ENCODE measurements around the gene KLHL22.

DNA sequence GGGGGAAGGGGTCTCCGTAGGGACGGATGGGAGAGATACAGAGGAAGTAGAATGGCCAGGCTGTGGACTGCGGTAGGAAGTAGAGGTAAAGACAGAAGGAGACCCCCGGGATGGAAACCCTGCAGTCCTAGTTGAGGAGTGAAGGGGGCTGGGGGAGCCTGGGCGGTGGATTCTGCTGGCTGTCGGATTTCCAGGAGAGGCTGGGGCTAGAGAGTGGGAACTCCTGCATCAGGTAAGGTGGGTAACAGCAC is 57.2 kb downstream of the KLHL22 start:
- TF ChIP-seq POLR2AphosphoS5 (IDR thresholded peaks at IDR 0.05; ENCODE audit: low read depth, low read length) = no peak
- TF ChIP-seq, protein P1, sequence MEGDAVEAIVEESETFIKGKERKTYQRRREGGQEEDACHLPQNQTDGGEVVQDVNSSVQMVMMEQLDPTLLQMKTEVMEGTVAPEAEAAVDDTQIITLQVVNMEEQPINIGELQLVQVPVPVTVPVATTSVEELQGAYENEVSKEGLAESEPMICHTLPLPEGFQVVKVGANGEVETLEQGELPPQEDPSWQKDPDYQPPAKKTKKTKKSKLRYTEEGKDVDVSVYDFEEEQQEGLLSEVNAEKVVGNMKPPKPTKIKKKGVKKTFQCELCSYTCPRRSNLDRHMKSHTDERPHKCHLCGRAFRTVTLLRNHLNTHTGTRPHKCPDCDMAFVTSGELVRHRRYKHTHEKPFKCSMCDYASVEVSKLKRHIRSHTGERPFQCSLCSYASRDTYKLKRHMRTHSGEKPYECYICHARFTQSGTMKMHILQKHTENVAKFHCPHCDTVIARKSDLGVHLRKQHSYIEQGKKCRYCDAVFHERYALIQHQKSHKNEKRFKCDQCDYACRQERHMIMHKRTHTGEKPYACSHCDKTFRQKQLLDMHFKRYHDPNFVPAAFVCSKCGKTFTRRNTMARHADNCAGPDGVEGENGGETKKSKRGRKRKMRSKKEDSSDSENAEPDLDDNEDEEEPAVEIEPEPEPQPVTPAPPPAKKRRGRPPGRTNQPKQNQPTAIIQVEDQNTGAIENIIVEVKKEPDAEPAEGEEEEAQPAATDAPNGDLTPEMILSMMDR (IDR thresholded peaks at IDR 0.05) = no peak
- TF ChIP-seq, protein P2, sequence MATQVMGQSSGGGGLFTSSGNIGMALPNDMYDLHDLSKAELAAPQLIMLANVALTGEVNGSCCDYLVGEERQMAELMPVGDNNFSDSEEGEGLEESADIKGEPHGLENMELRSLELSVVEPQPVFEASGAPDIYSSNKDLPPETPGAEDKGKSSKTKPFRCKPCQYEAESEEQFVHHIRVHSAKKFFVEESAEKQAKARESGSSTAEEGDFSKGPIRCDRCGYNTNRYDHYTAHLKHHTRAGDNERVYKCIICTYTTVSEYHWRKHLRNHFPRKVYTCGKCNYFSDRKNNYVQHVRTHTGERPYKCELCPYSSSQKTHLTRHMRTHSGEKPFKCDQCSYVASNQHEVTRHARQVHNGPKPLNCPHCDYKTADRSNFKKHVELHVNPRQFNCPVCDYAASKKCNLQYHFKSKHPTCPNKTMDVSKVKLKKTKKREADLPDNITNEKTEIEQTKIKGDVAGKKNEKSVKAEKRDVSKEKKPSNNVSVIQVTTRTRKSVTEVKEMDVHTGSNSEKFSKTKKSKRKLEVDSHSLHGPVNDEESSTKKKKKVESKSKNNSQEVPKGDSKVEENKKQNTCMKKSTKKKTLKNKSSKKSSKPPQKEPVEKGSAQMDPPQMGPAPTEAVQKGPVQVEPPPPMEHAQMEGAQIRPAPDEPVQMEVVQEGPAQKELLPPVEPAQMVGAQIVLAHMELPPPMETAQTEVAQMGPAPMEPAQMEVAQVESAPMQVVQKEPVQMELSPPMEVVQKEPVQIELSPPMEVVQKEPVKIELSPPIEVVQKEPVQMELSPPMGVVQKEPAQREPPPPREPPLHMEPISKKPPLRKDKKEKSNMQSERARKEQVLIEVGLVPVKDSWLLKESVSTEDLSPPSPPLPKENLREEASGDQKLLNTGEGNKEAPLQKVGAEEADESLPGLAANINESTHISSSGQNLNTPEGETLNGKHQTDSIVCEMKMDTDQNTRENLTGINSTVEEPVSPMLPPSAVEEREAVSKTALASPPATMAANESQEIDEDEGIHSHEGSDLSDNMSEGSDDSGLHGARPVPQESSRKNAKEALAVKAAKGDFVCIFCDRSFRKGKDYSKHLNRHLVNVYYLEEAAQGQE (IDR thresholded peaks at IDR 0.05; ENCODE audit: insufficient read depth in 1 of 2, low read depth in 2 of 2, low read length in 1 of 2) = no peak

All from Panc1 (cell line).